A375 (cell line): ENCODE results near the gene POM121. TPM values are rescaled to one million over a fixed set of nuclear protein-coding genes. Genes with fewer than 3 reads are reported as not detected.

Experiments
- small RNA-seq: library from RNA; depleted of rRNA; stranded (forward); fragments of <200 nt; gene quantifications from one replicate; pipeline ENCODE3, GENCODE V24; 2014
- total RNA-seq: library from RNA; depleted of rRNA; stranded (reverse); fragments of >200 nt; shearing (Covaris generic); gene quantifications from 2 replicates; pipeline ENCODE4 v1.2.3, GENCODE V29; 2014; rRNA removed

Gene POM121
- 14.3 and 15.0 TPM in 2 replicates for total RNA-seq

GRCh38 chr7:72924733-72925545, at the start of gene POM121:
POM121 (plus strand) TSS chr7:72925095; CDS start chr7:72925122, 27 bp downstream.

GRCh38 chr7:72968980-72969516, 44.2 kb downstream of the POM121 start, which contains the start of gene TRIM74:
TRIM74 (minus strand) TSS chr7:72969466; CDS start chr7:72966157, 3,309 bp downstream.

Small RNA genes lying within 50 kb of the gene (small RNA-seq; reads per million reads assigned to genes)
- gene RF00019: not detected

Other genes starting within 250 kb of the POM121 start
- gene TYW1B, start 96.9 kb upstream of the POM121 start, total RNA-seq: 5.8 and 6.1 TPM in 2 replicates
- 0.15 TPM in 1 of 2 replicates, not detected in the other for gene TRIM74, start 44.4 kb downstream of the POM121 start, total RNA-seq
- gene SPDYE8, start 104.7 kb downstream of the POM121 start, total RNA-seq: not detected in 2 replicates
- not detected in 2 replicates for gene SPDYE11, start 132.8 kb downstream of the POM121 start, total RNA-seq
- not detected in 2 replicates for gene SPDYE9, start 160.9 kb downstream of the POM121 start, total RNA-seq